GF-D8 (cell line): ENCODE results near the gene MEPE.

Experiments
- DNase-seq: peaks from one replicate; lab custom pipeline; 2025; lab: John Stamatoyannopoulos, UW

The MEPE gene

DNA sequence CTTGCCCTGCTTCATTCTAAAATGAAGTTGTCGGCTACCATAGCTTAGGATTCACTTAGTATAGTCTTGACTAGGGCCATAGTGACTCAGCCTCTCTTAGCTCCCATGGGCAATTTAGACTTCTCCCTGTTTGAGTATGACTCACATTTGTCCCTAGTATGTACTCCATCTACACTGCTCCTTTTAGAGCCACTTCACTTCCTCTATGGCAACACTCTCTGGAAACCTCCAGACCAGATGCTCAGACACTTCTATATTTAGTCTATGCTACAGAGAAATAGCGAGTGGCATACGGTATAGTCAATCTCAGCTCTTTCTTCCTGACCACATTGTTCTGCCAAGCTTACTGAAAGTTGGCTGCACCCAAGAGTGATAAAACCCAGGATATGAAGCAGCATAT lies 11.2 kb downstream of the MEPE start:
- DNase-seq = no peak

DNA sequence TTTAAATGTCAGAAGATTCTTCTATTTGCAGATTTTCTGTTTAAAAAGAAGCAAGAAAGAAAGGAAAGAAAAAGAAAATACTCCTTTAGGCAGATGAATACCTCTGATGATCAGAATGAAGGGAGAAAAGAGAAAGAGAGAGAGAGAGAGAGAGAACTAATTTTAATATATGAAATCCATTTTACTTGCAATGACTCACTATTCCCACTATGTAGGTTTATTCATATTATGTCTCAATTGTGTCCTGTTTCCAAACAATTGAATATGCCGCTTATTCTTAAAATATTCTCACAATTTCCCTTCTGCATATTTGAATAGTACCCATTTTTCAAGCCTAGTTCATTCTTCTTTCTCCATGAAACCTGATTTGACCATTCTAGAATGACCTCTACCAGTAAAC lies 11.7 kb downstream of the MEPE start:
- DNase-seq = no peak

DNA sequence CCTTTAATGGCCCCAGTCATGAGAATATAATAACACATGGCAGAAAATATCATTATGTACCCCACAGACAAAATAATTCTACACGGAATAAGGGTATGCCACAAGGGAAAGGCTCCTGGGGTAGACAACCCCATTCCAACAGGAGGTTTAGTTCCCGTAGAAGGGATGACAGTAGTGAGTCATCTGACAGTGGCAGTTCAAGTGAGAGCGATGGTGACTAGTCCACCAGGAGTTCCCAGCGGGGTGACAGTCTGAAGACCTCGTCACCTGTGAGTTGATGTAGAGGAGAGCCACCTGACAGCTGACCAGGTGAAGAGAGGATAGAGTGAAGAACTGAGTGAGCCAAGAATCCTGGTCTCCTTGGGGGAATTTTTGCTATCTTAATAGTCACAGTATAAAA lies 13.5 kb downstream of the MEPE start:
- DNase-seq = no peak

DNA sequence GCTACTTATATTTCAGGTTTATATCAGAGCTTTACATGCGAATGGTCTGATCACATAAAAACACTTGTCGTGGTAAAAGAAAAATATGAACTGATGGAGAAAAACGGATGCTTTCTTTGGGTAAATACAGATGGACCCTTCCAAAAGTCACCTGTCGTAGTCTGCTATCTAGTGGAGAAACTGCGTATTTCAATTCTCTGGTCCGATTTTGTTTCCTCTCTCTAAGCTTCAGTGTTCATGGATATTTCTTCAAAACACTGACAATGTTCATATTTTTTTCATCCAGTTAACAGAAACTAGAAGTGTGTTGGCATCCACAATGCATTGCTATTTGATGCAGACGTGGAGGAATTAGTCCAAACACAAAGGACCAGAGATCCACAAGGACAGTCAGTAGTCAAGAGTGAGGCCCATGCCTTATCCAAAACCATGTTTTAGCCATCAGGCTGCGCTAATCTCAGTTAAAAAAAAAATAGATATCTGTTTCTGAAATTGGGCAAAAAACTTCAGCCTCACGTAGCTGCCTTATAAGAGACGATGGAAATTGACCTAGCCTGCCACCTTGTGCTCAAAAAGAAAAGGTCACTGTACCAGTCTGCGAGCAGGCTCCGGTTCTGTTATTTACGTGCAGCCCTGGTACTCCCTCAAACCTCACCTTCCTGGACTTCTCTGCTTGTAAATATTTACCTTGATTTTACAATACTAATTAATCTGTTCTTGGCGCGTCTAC lies 16.0 kb downstream of the MEPE start:
- peak; percentile 11 for DNase-seq

DNA sequence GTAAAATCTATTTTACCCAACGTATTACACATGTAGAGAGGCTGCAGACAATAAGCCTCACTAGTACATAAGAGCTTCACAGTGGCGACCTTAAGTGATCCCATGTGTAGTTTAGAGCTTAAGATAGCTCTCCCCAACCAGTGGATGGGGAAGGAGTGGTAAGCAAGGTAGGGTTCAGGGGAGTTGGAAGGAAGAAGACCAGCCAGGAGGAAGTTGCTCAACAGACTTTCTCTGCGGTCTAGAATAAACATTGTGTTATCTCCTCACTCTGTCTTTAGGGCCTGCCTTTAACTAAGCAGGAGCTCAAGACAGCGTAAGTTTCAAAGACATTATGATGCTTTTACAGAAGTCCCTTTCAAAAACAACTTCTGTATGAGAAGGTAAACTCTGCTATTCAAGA lies 16.8 kb downstream of the MEPE start:
- DNase-seq = peak; percentile 15

DNA sequence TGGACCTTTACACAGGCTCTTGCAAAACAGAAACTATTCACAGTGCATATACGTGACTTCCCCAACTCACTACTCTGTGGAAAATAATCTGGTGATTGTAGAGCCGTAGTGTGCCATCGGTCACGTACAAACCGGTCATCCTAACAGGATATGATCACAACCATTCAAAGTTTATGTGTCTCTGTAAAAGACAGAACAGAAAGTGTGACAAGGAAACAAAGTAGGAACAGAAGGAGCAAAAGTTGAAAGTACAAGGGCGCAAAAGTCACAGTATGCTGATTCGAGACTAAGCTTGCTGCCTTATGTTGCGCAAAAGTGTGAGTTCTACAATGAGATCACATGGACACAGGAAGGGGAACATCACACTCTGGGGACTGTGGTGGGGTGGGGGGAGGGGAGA lies 18.6 kb downstream of the MEPE start:
- DNase-seq = peak; percentile 5

DNA sequence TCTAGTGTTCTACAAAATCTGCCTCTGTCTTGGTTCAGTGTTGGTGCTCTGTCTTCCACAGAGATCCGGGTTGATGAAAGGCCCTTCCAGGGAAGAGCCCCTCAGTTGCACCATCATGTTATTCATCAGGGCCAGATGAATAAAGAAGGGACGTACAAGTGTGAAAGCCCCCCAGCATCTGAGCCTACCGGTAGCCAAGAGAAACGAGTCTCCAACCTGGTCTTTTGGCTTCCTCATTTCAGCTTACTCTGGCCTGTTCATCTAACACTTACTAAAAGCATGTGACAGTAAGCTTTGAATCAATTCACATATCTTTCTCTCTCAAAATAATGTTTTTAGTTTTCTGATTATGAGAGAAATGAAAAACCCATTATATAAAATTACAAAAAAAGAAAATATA lies 19.2 kb downstream of the MEPE start:
- DNase-seq = no peak

DNA sequence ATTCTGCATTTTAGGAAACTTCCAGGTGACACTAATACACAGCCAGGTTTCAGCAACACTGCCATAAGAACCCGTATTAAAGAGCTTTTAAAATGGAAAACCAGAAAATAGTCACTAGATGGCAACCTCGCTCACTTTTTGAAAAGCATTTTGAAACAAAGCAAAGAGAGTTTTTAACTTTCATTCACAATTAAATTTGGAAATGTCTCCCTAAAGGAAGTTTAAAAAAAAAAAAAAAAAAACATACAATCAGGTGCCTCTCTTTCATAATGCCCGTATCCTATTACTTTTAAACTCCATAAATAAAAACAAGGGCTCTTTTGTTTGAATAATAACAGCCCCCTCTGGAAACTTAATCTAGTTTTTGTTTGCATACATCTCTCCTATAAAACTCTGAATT lies 20.3 kb downstream of the MEPE start:
- DNase-seq = no peak

DNA sequence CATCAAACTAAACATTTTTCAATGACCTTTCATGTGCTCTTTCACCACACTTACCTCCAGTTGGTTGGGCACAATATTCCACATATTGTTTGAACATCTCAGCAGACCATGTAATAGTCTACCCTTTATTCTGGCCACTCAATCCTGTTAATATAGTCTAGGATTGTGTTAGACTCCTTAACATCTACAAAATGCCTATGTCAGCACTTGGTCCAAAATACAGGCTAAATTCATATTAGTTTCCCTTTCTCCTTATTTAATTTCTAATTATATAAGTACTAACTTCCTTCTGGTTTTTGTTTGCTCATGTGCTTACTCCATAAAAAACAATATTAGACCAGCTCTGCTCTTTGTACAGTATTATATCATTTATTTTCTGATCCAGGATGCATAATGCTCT lies 21.1 kb downstream of the MEPE start:
- no peak for DNase-seq

DNA sequence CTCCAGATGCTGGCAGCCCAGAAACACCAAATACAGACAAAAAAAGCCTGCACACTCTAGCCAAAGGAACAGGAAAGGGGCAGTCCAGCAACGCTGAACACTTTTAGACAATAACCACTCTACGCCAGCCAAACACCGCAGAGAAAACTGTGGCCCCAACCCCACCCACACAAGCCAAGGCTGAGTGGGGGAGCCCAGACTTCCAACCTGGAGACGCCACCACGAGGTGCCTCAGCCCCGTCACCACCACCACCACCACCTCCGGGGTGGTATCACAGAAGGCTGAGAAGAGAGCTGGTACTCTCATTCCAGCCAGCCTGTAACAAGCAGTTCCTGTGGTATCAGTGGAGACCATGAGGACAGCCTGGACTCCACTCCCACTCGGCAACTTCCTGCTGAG lies 22.8 kb downstream of the MEPE start:
- no peak for DNase-seq

DNA sequence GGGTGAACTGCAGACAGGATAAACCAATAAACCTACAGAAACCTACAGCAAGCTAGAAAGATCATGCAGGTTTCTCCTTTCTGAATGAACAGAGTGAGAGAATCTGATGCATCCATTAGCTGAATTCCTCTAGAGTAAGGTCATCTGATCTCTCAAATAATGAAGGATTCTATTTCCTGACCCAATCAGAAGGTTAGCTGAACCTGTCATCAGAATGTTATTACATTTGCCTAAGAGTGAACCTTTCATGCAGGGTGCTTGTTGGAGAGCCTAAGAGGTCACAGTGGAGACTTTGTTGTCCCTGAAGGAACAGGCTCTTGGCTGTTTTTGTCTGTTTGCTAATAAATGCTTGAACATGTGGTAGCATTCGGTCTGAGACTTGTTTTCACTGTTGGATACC lies 24.0 kb downstream of the MEPE start:
- DNase-seq = no peak

DNA sequence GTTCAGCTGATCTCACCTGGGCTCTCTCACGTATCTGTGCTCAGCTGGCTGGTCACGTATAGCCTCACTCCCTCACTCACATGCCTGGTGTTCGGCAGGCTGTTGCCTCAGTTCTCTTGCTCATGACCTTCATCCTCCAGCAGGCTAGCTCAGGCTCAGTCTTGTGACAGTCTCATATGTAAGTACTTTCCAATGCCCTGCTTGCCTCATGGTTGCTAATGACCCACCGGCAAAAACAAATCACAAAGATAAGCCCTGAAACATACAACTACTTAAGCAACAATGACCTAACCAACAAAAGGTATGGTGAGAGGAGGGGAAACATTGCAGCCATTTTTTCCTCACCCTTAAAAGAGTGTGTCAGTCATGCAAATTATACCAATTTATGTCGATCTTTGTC lies 25.0 kb downstream of the MEPE start:
- no peak for DNase-seq

DNA sequence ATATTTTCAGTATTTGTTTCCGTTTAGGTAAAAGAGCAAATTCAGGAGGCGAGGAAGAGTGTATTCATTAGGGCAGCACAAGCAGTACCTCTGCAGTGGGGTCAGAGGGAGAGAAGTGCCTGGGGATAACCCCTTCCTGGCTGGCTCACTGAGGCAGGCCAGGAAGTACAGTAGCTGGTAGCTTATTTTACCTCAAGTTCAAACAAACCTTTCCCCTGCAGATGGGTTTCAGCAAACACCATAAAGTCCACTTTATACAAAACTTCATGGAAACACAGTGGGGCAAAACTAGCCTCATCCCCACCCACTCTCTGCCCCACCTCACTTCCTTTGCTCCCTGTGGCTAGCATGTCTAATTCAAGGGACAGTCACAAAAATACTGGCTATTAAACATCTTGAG lies 29.5 kb downstream of the MEPE start:
- no peak for DNase-seq

DNA sequence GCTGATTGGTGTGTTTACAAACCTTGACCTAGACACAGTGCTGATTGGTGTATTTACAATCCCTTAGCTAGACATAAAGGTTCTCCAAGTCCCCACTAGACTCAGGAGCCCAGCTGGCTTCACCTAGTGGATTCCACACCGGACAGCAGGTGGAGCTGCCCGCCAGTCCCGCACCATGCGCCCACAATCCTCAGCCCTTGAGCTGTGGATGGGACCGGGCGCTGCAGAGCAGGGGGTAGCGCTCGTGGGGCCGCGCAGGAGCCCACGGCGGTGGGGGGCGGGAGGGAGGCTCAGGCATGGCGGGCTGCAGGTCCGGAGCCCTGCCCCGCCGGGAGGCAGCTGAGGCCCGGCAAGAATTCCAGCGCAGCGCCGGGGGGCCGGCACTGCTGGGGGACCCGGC lies 30.7 kb downstream of the MEPE start:
- no peak for DNase-seq

DNA sequence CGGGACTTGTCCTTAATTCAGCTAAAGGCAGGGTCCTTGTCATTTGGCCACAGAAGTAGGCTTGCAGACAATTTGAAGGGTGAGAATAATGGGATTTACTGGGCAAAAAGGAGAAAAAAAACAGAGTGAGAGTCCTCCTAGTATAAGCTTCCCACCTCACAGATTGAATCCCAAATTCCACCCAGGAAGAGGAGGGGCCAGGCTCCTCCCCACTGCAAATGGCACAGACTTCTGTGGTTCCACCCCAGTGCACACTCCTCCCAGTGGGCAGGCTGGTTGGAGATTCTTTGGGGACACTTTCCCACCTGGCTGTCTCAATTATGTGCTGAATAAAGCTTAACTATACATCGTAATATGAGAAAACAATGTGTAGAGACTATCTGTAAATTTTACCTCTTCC lies 31.6 kb downstream of the MEPE start:
- no peak for DNase-seq

DNA sequence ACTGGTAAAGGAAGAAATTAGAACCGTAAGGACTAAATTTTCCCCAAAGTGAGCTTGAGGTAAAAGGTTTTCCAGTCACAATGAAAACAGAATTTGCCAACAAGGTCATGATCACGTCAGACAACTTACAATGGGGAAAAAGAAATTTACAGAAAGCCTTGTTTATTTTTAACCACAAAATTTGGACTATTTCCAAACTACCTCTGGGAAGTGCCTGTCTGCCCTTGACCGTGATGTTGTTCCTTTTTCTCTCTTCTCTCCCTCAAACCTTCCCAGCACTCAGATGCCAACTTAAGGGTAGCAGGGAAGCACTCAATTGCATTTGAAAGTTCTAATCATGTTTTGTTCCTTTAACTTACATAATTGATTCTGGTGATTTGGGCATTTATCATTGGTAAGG lies 32.5 kb downstream of the MEPE start:
- no peak for DNase-seq

DNA sequence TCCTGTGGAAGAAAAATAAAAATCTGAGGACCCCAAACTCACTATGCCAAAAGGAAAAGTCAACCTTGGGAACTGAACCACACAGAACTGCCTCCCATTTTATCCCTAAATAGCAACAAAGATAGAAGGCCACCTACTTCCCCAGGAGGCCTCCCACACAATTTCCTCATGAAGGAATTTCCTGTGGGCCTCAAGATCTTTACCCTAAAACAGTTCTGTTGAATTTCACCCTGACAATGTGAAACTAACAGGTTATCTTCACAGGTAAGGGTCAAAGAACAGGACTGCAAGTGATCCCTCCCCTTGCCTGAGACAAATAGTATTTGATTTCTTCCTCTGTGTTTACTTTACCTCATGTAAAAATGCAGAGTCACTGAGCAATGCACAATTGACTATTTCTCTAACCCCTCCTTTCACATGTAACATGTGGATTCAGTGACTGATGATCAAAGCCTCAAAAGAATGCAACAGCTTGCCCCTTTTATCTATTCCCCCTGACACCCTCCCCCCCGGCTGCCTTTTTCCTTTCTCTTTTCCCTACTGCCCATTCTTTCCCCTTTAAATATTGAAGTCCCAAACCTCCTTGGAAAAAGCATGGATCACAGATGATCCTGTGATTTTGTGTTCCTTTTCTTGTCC lies 33.3 kb downstream of the MEPE start:
- DNase-seq = no peak

DNA sequence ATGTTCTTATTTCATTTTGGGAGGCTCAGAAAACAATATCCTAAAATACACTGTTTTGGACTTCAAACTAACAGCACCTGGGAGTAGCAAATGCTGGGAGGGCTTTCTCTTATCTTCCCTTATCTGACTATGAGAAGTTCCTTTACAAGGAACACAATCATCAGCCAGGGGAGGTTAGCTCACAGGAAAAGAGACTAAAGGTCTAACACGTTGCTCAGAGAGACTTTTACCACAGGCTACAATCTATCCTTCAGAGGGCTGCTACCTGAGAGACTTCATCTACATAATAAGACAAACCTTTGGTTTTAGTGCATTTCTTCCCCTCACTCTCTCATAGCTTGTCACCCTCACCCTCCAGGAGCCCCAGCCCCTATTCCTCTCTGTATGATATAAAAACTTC lies 35.8 kb downstream of the MEPE start:
- DNase-seq = no peak

DNA sequence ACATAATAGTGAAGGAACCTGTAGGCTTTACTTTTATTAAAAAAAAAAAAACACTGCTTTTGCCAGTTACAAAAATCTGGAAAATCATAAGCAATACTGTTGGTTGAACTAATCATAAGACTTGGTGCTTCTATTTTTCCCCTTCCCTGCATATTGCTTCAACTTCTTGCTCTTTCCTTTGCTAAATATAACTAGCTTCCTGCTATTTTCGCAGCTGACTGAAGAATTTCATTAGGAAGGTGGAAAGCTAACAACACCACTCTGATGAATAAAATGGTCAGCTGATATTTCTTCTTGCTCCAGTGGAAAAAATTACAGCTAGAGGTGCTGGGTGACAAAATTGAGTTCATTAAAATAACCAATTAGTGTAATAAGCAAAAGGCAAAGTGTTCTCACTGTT lies 39.3 kb downstream of the MEPE start:
- DNase-seq = no peak

DNA sequence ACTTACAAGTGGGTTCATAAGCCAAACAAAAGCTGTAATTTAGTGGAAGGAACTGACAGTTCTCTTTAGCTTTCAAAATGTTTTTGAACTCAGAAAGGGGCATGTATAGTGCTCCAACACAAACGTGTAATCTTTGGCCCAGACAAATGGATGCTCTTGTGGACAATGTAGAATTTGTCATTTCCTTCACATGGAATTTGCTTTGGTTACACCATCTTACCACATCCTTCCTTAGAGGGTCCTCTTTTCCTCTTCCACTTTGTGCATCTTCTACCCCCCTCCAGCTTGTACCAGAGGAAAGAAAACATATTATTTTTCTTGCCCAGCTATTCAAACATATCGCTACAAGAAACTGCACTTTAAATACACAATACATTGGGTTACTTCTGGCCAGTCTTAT lies 42.4 kb downstream of the MEPE start:
- DNase-seq = no peak

DNA sequence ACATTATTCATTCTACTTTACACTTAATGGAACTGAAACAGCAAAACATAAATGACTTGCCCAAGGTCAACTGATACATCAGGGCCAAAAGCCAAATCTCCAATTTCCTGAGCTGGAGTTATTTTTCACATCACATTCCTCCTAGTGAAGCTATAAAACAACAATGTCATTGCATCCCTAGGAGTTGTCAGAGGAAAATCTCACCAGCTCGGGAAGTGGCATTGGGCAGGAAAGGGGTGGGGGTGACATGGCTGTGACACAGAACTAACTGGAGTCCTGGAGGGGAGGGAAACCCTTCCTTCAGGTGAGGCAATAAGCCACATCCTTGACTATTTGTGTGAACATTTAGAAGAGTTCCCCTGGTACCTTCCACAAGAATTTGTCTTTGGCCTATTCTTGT lies 47.3 kb downstream of the MEPE start:
- no peak for DNase-seq

DNA sequence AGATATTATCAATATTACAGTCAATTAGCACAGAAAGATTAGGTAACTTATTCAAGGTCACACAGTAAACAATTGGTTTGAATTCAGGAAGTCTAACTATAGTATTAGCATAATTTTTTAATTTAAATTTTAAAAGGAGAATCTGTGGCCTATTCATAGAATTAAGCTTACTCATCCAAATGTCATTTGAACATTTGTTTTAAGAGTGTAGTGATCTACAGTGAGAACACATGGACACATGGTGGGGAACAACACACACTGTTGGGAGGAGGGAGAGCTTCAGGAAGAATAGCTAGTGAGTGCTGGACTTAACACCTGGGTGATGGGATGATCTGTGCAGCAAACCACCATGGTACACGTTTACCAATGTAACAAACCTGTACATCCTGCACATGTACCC lies 48.3 kb downstream of the MEPE start:
- no peak for DNase-seq

DNA sequence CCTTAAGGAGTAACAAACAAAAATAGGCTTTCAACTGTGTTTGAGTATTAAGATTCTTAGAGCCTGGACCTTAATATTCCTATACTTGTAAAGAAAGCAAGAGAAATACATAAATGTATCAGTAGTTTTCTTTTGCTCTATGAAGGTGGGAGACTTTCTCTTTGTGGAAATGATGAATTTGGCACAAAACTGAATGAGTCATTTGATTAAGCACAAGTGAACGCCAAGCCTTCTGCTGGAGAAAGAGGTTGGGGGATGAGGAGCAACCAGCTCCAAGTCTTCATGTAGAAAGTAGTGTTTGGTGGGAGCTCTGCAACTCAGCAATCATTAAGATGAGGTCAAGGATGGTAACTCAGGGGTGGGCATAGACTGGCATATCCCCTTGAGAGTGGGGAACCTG lies 49.6 kb downstream of the MEPE start:
- no peak for DNase-seq

DNA sequence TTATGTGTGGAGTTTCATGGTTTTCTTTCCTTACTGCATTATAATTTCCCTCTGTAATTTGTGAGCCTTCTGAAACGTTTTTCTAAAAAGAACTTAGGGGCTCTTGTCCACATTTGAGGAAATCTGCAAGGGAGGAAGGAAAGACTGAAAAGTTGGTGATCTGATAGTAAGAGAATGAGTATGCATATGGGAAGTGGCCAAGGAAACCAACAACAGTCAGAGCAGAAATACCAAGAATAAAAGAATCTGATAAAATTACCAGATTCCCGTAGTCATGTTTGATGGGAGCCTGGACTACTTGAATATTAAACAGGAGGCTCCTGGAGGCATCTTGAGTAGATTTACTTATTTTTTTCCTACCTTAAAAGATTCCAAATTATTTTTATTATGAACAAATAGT lies 50.1 kb downstream of the MEPE start:
- DNase-seq = no peak
